Gastroesophageal sphincter (tissue), 3 donors: ENCODE results near the gene CUX1.
"Not testable (repeated sequence)": the region's sequence is repeated elsewhere in the genome, so short reads cannot be mapped to it uniquely, and the experiment has no call there.

Experiments
- CTCF ChIP-seq, 4 experiments: fragments of 200-600 bp in 2 of 4; fragments of 450-650 bp in 2 of 4; sonication (generic) in 1 of 4; IDR thresholded peaks; one replicate each; pipeline ENCODE4 v1.5.1; 2017 to 2019; ENCODE audit warnings: antibody characterized with exemption in 4 of 4, mild to moderate bottlenecking in 2 of 4, moderate library complexity in 2 of 4
- EP300 ChIP-seq: sonication (generic); formaldehyde crosslinking; IDR thresholded peaks from one replicate; pipeline ENCODE4 v1.6.1; 2017; ENCODE audit warnings: antibody characterized with exemption, mild to moderate bottlenecking
- POLR2A ChIP-seq, 2 donors: fragments of 450-650 bp; IDR thresholded peaks; one replicate each; pipeline ENCODE4 v1.6.1; 2017; ENCODE audit warnings: antibody characterized with exemption in 2 of 2, mild to moderate bottlenecking in 2 of 2, moderate library complexity in 1 of 2
- POLR2AphosphoS5 ChIP-seq: sonication (generic); formaldehyde crosslinking; IDR thresholded peaks from one replicate; pipeline ENCODE4 v1.6.1; 2017; ENCODE audit warnings: antibody characterized with exemption

GRCh38 chr7:102142433-102142832, 325.0 kb downstream of the CUX1 start:
- TF ChIP-seq CTCF (IDR thresholded peaks at IDR 0.05); EP300; POLR2AphosphoS5; POLR2A (IDR thresholded peaks at IDR 0.05): not testable (repeated sequence)
